GM11168 (cell line): Measurements from ENCODE around the gene BBS2.

Source experiments
- in situ Hi-C: fragments of 300-500 bp; cut with MboI; formaldehyde crosslinking; loops from one replicate; pipeline ENCODE4 v1.12.0; 2022; ENCODE audit warnings: low sequenced_read_pairs; ENCODE audit not compliant: unreplicated experiment

Gene BBS2

DNA sequence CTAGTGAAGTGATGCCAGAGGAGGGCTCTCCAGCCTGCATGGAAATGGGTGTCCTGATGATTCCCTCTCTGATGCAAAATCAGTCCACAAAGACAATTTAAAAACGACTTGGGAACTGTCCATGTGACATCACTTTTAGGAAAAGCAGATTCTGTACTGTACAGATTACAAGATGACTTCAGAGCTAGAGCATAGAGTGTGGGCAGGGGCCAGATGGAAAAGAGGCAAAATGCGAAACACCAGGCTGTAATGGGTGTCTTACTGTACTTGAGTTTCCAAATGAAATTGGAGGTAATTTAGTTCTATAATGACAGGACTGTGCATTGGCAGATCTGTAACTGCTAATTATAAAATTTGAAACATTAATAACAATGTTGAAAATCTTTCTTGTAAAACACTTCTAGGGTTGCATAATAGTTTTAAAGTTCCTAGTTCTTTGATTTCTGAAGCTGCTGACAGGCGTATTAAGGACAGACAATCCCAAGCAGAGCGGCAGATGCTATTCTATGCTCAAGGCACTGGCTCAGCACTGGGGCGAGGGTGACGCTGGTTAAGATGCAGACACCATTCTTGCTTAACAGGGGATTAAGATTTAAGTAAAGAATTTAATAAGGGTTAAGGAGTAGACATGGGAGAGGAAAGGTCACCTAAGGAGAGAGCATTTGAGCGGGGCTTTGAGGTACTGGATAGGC is 38.9 kb downstream of the BBS2 start:
- in situ Hi-C loops, result no loop called here

DNA sequence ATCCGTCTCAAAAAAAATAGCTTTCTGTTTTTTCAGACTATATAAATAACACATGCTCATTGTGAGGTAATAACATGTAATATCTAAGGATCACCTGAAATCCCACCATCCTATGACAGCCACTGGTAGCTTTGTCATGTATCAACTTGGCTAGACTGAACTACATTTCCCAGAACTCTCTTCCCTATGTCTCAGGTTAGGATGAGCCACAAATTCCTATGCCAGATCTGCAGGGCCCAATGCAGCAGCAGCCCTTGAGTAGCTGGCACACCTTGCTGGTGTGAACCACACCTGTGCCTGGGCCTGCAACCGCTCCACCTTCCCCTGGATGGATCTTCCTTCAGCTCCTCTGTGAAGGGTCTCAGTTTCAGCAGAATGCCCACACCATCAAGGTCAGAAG is 40.4 kb downstream of the BBS2 start:
- in situ Hi-C loops, result no loop called here

DNA sequence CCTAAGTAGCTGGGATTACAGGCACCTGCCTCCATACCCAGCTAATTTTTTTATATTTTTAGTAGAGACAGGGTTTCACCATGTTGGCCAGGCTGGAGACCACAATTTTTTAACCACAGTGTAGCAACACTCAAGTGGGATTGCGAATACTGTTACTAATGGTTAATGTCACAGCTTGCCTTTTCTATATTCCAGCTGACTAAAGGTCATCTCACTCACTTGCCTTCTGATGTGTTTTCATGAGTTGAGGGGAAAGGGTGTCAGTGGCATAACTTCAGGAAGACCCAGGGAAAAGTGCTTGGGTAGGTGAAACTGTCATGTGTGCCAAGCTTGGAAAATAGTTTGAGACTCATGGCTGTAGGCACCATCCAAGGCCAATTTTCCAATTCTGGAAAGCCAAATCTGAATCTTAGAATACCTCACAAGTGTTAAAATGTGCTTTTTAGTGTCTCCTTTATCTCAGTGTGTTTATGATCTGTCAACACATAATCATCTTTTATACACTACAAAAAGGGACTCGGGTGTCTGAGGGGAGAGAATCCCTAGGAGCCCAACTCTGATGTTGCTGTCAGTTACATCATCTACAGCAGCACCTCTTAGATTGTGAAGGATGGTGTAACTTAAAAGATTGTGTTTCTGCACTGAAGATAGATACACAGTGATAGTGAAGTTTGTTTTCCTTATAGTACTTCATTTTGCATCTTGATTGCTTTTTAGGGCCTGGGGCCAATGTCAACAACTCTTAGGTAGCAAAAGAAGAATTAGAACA is 41.4 kb downstream of the BBS2 start:
- in situ Hi-C loops, result no loop called here

DNA sequence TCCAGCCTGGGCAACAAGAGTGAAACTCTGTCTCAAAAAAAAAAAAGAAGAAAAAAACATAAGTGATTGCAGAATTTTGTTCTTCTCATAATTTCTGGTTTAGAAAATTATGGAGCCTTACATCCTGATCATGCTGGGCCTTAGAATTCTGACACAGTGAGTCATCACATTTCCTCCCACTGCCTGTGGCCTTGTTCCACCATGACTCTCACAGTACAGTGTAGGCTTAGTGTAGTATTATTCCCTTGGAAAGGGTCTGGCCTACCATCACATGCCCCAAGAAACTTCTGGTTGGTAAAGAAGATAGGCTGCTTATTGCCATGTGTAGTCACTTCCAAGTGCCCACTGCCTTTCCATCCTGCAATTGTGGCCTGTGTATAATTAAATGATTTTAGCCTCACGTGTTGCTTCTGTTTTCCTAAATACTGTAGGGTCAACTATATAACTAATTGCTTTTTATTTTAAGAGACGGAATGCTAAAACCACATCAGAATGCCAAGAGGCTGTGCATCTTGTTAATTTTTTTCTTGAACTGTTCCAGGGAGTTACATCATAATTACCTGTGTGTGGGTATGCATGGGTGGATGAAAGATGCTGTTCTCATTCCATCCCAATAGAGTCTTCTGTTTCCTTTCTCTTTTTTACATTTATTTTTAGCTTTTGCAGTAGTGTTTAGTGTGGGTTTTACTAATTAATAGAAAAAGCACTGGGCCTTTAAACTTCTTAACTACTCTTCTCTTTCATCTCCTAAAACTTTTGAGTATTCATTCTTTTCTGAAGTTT is 42.5 kb downstream of the BBS2 start:
- in situ Hi-C loops, result no loop called here

DNA sequence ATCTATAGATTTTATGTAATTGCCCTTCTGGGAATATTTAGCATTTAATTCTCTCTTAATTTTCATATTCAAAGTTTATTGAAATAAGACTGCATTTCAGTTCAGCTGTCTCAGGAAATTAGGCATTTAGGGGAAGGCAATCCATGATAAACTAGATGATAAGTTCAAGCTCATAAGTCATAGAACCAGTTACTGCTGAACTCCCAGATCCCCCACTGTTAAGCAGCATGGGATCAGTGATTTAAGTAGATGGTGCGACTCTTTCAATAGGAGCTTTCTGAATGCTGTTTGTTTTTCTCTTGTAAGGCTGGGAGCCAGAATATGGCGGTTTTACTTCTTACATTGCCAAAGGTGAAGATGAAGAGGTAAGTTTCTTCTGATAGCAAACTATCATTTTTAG is 44.6 kb downstream of the BBS2 start:
- in situ Hi-C loops, result no loop called here

DNA sequence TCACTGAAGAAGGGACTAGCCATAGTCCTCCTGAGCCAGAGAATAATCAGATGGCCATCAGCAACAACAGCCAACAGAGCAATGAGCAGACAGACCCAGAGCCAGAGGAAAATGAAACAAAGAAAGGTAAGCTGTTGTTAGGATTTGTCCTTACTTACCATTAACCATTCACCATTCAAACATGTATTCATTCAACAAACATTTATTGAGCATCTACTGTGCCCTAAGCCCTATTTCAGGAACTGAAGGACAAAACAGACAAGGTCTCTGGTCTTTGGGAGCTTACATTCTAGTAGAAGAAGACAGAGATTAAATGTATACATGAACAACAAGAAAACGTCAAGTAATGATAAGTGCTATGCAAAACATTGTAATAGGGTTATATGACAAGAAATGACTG is 49.2 kb downstream of the BBS2 start:
- in situ Hi-C loops, result no loop called here

DNA sequence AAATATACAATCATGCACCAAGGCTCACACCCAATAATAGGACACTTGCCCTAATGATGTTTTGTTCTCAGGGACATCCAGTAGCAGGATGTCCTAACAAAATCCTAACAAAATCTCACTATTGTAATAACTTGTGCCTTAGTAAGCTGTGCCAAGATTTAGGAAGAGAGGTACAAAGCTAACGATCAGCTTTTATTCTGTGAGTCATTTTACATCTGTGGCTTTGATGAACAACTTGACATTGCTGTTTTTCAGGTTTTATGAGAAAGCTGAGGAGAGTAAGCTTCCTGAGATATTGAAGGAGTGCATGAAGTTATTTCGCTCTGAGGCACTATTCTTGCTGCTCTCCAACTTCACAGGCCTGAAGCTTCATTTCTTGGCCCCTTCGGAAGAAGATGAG is 49.6 kb downstream of the BBS2 start:
- in situ Hi-C loops, result no loop called here

DNA sequence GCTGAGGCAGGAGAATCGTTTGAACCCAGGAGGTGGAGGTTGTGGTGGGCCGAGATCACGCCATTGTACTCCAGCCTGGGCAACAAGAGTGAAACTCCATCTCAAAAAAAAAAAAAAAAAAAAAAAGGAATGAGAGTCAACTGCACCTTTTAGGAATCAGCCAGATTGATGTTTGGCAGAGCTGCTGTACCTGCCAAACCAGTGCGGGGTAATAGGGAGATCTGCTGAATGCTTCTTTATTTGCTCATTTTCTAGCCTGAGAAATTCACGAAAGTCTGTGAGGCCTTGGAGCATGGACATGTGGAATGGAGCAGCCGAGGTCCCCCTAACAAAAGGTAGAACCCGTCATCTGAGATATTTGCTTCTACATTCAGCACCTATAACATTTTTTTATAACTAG is 50.1 kb downstream of the BBS2 start:
- in situ Hi-C loops, result no loop called here

DNA sequence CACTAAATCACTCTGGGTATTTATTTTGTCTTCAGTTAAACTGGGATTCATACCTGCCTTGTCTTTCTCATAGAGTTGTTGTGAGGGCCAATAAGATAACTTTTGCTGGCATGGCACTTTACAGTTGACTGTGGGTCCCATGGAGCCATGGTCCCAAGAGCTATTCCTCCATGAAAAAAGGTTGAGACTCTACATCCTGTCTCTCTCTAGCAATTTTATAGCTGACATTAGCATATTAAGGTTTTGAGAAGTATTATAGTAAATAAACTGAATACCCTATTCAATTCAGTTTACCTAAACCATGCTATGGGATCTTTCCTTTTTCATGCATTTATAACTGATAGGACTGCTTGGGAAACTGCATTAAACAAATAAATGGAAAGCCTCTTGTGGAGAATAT is 51.0 kb downstream of the BBS2 start:
- in situ Hi-C loops, result no loop called here

DNA sequence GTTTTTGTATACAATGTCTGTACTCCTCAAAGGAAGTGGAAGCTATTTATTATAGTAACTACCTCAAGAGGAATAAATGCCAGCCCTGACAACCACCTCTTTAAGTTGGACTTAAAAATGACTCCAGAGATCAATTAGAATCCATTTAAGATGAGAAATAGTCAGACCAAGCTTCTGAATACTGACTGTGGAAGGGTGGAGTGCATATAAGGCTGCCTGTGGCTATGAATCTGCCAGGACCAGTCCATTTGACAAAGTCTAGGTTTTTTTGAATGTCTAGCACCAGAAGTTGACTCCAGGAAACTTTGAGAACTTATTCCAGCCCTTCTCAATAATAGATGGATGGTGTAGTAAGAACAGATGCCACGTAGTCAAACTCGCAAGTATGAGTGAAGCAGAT is 53.5 kb downstream of the BBS2 start:
- in situ Hi-C loops, result no loop called here

DNA sequence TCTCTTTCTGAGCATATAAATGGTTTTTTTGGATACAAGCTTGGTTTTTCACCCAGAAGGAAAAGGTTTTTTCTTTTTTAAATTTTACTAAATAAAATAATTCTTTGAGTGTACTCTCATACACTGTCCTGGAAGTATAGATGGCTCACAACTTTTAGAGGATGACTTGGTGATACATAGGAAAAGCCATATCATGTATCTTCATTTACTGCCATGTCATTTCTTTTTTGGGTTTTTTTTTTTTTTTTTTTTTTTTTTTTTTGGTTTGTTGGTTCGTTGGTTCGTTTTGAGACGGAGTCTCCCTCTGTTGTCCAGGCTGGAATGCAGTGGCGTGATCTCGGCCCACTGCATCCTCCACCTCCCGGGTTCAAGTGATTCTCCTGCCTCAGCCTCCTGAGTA is 56.7 kb downstream of the BBS2 start:
- in situ Hi-C loops, result no loop called here

DNA sequence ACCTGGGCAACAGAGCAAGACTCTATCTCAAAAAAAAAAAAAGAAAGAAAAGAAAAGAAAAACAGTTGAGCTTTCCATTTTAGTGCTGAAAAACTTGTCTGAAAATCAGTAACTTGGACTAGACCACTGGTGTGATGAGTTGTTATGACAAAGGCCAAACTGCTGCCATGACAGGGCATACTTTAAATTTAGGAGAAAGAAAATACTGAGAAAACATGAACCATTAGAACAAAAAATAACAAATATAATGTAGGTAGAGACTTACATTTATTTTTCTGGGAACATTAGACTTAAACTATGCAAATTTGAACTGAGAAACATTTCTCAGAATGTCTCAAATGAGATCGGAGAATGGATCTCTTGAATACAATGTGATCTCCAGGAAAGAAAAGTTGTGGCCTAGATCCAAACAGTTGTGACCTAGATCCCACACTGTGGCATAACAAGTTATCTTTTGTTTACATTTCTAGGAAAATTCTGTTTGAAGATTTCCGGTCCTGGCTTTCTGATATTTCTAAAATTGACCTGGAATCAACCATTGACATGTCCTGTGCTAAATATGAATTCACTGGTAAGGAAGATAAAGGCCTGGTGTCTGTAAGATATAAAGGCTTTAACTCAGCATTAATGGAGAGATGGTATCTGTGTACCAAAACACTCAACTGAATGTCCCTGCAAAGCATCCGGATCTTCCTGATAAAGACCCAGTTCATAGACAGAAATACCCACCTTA is 57.6 kb downstream of the BBS2 start:
- in situ Hi-C loops, result no loop called here

DNA sequence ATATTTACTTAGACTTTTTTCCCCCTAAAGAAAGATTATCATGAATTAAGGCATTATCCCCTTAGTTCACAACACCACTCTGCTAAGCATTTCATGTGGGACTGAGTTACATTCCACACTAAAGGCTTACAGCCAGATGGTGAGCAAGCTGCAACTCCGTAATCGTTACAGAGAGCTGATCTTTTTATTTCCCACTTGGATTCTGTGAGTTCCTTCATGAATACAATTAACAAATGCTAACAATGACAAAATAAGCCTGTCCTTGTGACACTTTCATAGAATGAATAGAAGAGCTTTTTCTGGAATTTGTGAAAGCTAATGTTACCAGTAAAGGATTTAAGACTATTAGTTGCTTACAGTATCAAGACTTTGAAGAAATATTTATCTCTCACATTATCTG is 59.7 kb downstream of the BBS2 start:
- in situ Hi-C loops, result no loop called here

DNA sequence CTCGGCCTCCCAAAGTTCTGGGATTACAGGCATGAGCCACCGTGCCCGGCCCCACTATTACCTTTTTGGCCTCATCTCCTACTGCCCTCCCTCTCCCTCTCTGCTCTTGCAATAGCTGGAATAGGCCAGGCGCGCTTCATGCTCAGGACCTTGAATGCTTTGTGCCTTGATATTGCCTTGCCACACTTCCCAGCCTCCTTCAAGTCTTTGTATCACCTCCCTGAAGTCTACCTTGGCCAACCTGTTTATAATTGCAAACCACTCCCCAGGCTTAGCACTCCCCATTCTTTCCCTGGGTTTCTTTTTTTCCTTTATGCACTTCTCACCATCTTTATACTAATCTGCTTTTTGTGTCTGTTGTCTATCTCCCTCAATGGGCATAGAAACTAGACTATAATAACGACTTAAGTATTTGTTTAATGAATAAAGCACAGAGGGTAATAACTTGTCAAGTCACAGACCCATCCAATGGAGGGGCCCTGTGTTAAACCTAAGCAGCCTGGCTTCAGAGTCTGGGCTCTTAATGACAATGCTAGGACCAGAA is 61.8 kb downstream of the BBS2 start:
- in situ Hi-C loops, result no loop called here

DNA sequence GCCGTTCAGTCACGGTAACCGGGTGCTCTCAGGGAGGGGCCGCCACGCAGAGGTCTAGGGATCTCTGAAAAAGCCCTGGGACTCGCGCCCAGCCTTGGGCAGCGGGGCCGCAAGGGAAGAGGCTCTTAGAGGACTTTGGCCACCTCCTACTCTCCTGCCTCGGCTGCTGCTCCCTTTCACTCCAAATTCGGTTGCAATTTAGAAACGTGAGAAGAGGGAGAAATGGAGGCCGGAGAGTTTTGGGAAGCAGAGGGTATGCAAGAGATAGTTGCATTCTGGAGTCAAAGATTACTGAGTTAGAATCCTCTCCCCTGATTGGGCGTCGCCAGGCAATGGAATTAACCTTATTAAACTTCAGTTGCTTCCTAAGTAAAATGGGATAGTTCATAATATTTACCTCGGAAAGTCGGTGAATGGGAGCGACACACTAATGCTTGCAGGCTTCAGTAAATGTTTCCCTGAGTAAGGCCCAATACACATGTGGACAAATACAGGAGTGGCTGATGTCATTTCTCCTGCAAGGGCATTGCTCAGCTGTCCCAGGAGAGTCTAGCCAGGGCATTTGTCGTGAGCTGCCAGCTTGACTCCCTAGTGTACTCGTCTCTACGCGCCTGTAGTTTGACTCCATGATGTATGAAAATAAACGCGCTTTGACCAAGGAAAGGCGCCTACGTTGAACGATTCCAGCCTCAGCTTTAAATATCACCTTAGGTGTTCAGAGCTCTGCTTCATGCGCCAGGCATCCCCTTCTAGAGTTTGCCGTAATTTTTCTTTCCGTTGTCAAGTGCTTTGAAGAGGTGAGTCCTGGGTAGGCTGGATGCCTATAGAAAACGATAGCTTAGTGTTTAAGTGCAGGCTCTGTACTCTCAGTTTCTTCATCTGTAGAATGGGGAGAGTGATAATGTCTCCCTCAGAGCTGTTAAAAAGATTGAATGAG is 67.8 kb downstream of the BBS2 start:
- in situ Hi-C loops, result no loop called here

DNA sequence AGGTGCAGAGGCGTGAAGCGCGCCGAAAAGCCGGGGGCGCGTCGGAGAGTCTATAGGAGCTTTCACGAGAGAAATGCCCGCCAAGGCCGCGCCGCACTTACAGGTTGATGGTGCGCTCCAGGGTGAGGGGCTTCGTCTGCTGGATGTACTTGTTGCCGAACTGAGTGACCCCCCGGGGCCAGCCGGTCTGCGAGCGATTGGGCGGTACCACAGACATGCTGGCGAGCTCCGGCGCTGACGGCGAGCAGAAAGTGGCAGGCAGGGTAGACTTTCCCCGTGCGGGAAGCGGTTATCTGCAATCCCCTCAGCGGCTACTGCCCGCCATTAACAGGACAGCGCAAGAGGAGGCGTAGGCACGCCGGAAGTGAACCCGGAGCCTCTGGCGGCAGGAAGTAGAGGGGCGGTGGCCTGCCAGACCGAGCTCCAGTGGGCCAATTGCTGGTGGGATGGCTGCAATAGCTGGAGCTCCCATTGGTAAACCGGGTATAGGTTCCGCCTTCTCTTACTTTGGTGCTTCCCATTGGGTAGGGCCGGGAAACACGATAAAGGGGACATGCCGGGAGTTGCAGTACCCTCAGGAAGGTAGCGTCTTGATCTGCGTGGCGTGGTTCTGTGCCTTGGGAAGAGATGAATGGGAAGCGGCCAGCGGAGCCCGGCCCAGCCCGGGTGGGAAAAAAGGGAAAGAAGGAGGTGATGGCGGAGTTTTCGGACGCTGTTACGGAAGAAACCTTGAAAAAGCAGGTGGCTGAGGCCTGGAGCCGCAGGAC is 68.7 kb downstream of the BBS2 start, which contains the start of the genes NUDT21 and OGFOD1:
NUDT21 (minus strand) TSS at position 347 of the 767 bp plus-strand sequence; CDS start at position 217, 130 bp downstream.
OGFOD1 (plus strand) TSS at position 569 of the 767 bp plus-strand sequence; CDS start at position 628, 59 bp downstream.
- in situ Hi-C loops, result no loop called here

DNA sequence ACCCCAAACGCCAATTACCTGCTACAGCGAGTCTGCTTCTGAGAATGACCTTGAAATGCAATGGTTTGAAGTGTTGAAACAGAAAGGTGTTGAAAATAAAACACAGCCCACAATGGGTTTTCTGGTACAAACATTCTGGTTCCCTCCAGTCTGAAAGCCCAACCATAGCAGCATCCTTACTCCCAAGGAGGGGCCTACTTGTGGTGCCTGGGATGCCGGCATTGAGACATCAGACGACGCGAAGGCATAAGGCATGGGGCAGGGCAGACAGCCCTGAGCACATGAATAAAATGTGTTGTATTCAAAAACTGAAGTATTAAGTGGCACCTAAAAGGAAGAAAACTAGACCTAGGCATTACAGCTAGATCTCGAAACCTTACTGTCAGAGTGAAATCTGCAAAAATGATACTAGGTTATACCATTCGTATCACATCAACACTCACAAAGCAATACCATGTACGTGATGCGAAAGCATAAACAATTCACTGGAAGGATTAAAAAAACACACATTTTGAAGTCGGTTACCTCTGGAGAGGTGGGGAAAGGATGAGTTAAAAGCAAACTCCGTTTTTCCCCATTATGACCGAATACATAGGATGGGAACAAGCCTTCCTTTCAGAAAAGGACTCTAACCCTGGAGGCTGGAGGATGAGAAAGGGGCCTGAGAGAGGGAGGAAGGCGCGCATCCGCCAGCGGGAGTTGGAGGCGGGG is 69.4 kb downstream of the BBS2 start:
- in situ Hi-C loops, result no loop called here

DNA sequence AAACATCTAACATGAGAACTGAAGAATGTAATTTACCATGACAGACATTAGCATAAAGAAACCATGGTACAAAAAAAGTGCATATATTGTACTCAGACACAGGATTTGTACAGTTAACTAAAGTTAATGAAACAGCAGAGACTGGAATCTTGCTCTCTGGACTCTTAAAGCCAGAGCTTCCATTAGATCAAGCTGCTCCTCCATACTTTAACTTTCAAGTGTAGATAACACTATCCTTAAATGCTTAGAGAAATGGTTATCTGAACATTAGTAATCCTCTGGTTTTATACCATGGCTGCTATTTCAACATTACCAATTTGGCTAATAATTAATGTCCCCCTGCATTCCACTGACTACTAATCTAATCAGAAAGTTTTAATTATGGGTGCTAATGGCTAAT is 71.8 kb downstream of the BBS2 start:
- in situ Hi-C loops, result no loop called here
